SH-SY5Y (cell line): Measurements from ENCODE around the gene TNS1.

Source experiments
- GATA2 ChIP-seq: IDR thresholded peaks from 2 replicates; pipeline ENCODE4 v1.6.1; 2011; ENCODE audit warnings: mild to moderate bottlenecking, low read depth, low read length
- GATA3 ChIP-seq: IDR thresholded peaks from 2 replicates; pipeline ENCODE4 v1.6.1; 2011; ENCODE audit warnings: low read depth, mild to moderate bottlenecking, low read length, moderate library complexity

GRCh38 chr2:217901400-217901799, 101.4 kb downstream of the TNS1 start:
- no peak for TF ChIP-seq GATA2
- TF ChIP-seq GATA3 = no peak
